Midbrain (tissue), 1 donor: ENCODE data around the gene FAP.

Source experiments
- DNase-seq: peaks from one replicate; lab custom pipeline; 2025; lab: John Stamatoyannopoulos, UW

FAP gene

GRCh38 chr2:162242586-162243280 is 512 bp downstream of the FAP start:
- DNase-seq, result peak; percentile 40

GRCh38 chr2:162241571-162241970 is 1.7 kb downstream of the FAP start:
- DNase-seq, result no peak

GRCh38 chr2:162234620-162235462 is 8.4 kb downstream of the FAP start:
- no peak for DNase-seq

GRCh38 chr2:162233197-162233596 is 10.0 kb downstream of the FAP start:
- DNase-seq, result no peak

DNA sequence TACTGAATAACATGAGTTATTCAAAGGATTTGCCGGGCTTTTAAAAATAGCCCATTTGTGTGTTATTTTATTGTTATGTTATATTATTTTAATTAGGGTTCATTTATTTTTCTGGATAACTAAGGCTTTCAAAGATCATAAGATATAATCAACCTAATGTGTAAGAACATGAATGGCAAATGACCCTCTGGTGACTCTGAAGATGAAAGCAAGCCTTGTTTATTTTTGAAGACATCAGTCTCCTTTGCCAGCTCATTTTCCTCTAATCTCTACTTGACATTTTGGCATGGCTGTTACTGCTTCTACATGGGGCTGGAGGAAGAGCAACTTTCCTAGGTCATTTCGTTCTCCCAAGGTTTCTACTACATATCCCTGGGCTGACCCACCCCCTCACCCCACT is 10.6 kb downstream of the FAP start:
- DNase-seq, result no peak

- no peak for DNase-seq
These were observed 11.2 kb downstream of the FAP start for GRCh38 chr2:162232027-162232426.

- no peak for DNase-seq
These were observed 12.5 kb downstream of the FAP start for GRCh38 chr2:162230761-162231160.

DNA sequence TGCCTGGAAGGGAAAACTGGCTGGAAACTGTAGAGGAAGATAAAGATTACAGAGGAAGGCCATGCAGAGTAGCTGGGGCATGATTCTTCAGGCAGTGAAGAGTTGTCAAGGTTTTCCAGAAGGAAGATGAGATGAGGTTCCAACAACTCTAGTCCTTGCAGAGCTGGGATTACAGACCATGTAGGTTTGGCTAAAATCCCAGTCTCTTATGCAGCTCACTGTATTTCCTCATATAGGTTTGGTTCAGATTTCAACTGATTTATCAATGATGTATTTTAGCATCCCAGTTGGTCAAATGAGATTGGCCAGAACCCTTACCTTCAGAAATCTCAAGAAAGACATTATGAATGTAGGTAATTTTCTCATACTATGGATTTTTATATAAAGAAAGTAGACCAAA is 16.4 kb downstream of the FAP start:
- no peak for DNase-seq

GRCh38 chr2:162221064-162221463 is 22.2 kb downstream of the FAP start:
- DNase-seq, result peak; percentile 69

DNA sequence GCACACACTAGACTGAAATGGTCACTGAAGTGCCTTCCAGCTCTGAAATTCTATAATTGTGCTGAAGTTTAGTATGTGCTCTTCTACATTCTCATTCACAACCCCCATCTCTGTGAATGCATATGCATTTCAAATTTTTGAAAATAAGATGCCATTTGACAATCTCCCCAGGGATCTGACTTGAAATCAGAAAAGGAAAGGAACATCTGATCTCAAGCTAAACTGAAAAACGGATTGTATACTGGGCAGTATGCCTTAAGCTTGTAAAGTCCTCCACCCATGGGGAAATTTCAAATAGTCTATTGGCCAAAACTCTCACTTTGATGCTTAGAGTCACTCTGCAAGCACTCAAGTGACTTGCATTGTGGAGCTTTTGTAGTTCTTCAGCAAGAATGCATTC is 22.9 kb downstream of the FAP start:
- DNase-seq, result no peak

GRCh38 chr2:162219426-162219825 is 23.8 kb downstream of the FAP start:
- DNase-seq, result no peak

DNA sequence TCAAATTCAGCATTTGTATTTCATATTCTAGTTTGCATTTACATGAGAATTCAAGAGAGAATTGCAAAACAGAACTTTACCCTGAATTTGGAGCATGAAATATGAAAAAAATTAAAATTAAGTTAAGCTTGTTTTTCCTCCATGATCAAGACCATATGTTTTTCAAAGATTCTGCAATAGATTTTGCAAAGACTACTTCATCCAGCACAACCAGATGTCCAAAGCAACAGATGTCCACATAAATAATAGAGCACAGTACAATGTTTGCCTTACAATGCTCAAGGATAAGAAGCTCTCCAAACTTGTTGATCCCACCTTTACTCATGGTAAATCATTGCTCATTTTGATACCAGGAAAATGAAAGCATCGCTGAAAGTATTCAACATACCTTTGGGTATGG is 25.6 kb downstream of the FAP start:
- no peak for DNase-seq

- DNase-seq, result no peak
These were observed 28.1 kb downstream of the FAP start for GRCh38 chr2:162215162-162215561.

GRCh38 chr2:162212366-162212765 is 30.9 kb downstream of the FAP start:
- DNase-seq, result no peak

GRCh38 chr2:162211732-162212131 is 31.5 kb downstream of the FAP start:
- no peak for DNase-seq

GRCh38 chr2:162210385-162210784 is 32.9 kb downstream of the FAP start:
- DNase-seq, result no peak

- no peak for DNase-seq
These were observed 41.0 kb downstream of the FAP start for GRCh38 chr2:162202203-162202602.

GRCh38 chr2:162200636-162201035 is 42.6 kb downstream of the FAP start:
- no peak for DNase-seq

GRCh38 chr2:162199913-162200312 is 43.3 kb downstream of the FAP start:
- no peak for DNase-seq

GRCh38 chr2:162198239-162198638 is 45.0 kb downstream of the FAP start:
- DNase-seq, result no peak

- DNase-seq, result no peak
These were observed 46.0 kb downstream of the FAP start for GRCh38 chr2:162197069-162197825.

DNA sequence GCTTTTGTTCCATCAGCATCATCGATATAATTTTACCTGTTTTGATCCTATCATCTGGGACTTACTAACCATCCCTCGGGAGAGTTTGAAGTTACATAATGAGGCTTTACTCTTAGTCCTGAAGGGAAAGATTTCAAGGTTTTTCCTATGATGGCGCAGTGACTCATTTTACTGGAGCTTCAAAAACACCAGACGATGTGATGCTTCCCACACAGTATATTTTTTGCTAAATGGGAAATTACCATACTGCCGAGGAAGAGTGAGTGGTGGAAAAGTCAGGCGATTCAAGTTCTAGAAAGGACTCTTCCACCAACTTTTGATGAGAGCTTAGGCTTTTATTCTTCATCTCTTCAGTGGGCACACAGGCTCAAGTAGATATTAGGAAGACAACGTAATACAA is 46.6 kb downstream of the FAP start:
- no peak for DNase-seq

GRCh38 chr2:162188451-162188850 is 54.8 kb downstream of the FAP start:
- no peak for DNase-seq
